ENCODE measurements around the gene CDKN2AIP. TPM values are rescaled to one million over a fixed set of nuclear protein-coding genes. Genes with fewer than 3 reads are reported as not detected.

Gene CDKN2AIP
- total and polyA plus RNA-seq, 10 of the 15 experiments (the other 5 are each of a cell fraction or from before 2014, with no cell fraction given) = 6.0 to 22.7 (median 15.9) TPM

DNA sequence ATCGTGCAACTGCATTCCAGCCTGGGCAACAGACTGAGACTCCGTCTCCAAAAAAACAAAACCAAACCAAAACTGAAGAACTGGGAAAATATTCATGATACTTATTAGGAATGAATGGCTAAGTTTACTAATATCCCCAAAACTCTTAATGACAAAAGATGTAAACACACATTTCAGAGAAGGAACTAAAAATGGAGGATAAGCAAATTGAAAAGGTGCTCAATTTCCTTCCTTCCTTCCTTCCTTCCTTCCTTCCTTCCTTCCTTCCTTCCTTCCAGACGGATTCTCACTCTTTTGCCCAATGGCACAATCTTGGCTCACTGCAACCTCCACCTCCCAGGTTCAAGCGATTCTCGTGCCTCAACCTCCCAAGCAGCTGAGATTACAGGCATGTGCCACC lies 44.4 kb upstream of the CDKN2AIP start (continued):
- TF ChIP-seq, protein P1, sequence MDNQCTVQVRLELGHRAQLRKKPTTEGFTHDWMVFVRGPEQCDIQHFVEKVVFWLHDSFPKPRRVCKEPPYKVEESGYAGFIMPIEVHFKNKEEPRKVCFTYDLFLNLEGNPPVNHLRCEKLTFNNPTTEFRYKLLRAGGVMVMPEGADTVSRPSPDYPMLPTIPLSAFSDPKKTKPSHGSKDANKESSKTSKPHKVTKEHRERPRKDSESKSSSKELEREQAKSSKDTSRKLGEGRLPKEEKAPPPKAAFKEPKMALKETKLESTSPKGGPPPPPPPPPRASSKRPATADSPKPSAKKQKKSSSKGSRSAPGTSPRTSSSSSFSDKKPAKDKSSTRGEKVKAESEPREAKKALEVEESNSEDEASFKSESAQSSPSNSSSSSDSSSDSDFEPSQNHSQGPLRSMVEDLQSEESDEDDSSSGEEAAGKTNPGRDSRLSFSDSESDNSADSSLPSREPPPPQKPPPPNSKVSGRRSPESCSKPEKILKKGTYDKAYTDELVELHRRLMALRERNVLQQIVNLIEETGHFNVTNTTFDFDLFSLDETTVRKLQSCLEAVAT (IDR thresholded peaks at IDR 0.05) = no peak
- no peak for TF ChIP-seq WRNIP1 (IDR thresholded peaks at IDR 0.05; ENCODE audit: borderline replicate concordance, low read depth, low read length)
- TF ChIP-seq, protein P2, sequence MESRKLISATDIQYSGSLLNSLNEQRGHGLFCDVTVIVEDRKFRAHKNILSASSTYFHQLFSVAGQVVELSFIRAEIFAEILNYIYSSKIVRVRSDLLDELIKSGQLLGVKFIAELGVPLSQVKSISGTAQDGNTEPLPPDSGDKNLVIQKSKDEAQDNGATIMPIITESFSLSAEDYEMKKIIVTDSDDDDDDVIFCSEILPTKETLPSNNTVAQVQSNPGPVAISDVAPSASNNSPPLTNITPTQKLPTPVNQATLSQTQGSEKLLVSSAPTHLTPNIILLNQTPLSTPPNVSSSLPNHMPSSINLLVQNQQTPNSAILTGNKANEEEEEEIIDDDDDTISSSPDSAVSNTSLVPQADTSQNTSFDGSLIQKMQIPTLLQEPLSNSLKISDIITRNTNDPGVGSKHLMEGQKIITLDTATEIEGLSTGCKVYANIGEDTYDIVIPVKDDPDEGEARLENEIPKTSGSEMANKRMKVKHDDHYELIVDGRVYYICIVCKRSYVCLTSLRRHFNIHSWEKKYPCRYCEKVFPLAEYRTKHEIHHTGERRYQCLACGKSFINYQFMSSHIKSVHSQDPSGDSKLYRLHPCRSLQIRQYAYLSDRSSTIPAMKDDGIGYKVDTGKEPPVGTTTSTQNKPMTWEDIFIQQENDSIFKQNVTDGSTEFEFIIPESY (IDR thresholded peaks at IDR 0.05) = no peak
- no peak for TF ChIP-seq BACH1 (IDR thresholded peaks at IDR 0.05; ENCODE audit: borderline replicate concordance)
- no peak for TF ChIP-seq SMC3 (IDR thresholded peaks at IDR 0.05; ENCODE audit: borderline replicate concordance, low read length)

DNA sequence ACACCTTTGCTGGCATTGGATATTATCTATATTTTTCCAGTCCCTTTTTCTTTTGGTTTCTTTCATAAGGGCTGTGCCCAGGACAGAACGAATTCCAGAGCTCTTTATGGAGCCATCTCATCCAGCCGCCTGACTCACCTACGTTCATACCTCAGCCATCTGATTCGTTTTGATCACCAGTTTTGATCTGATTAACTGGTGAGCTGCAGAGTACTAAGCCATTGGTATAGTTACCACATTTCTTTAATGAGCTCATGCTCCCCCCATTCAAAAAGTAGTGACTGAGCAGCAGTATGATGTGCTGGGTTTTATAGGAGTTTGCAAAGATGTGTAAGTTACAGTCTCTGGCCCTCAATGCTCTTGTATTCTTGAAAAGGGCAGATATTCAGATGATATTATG lies 43.0 kb upstream of the CDKN2AIP start:
- Histone ChIP-seq H3K4me2 (ENCODE audit: control insufficient read depth, insufficient read depth) (no peak overlapping the region), H3K9me3 (replicated peaks; ENCODE audit: control insufficient read depth, insufficient read depth, low read length) (no peaks in the 10 kb centered on the region), H3K4me3 (no peak overlapping the region), H2AFZ (ENCODE audit: control insufficient read depth, low read depth, low read length) (no peak overlapping the region), H4K20me1 (ENCODE audit: control insufficient read depth, insufficient read depth) (no peaks in the 10 kb centered on the region), H3K4me1 (ENCODE audit: control insufficient read depth, insufficient read depth, low read length) (no peaks in the 10 kb centered on the region), H3K27me3 (replicated peaks in 1 of 2; ENCODE audit: control insufficient read depth in 2 of 2, insufficient read depth in 2 of 2, low read length in 1 of 2) (peaks cover 0 to 3% of the 10 kb centered on the region in 2 experiments; a peak in 2 of 4 replicates), H3K36me3 (ENCODE audit: control insufficient read depth in 2 of 2, insufficient read depth in 2 of 2, low read length in 1 of 2) (no peaks in the 10 kb centered on the region), H3K9ac (ENCODE audit: control insufficient read depth, insufficient read depth, low read length) (no peak overlapping the region), H3K27ac (ENCODE audit: control insufficient read depth, insufficient read depth) (no peak overlapping the region), H3K79me2 (ENCODE audit: control insufficient read depth, insufficient read depth, low read length) (no peaks in the 10 kb centered on the region)
- ATAC-seq (no peak), FAIRE-seq (no peak), DNase-seq (ENCODE audit: low read depth, low spot score) (no peak)
- in situ Hi-C loops (cut with MboI) (loop anchor here (10.0 kb wide), 1 partner anchor 327 kb away; no protein-coding TSS in a partner anchor), intact Hi-C loops (cut with micrococcal nuclease; ENCODE audit: unreplicated experiment) (loop anchor here (10.0 kb wide), 2 partner anchors 327 to 467 kb away; no protein-coding TSS in a partner anchor)
- ChIA-PET SMC1A (ENCODE audit: uncharacterized antibody, unreplicated experiment) (interaction anchor here (1.3 kb wide), 1 partner anchor 139 kb away, joined by 3 read pairs; no protein-coding TSS in a partner anchor), RAD21 (ENCODE audit: unreplicated experiment) (no interaction called here), CTCF (interaction anchor here (0.5 to 1.1 kb wide), 3 partner anchors 9 to 138 kb away, joined by 3 to 4 read pairs (median 3); no protein-coding TSS in a partner anchor), POLR2A (no interaction called here)
- WGBS (ENCODE audit: insufficient coverage, insufficient replicate concordance, low lambda C conversion rate, missing lambda C conversion rate) = 40% methylated on average over 4 of the region's 4 CpGs
- no TSS peak for BruUV-seq (replicated peaks)
- TF ChIP-seq, protein P3, sequence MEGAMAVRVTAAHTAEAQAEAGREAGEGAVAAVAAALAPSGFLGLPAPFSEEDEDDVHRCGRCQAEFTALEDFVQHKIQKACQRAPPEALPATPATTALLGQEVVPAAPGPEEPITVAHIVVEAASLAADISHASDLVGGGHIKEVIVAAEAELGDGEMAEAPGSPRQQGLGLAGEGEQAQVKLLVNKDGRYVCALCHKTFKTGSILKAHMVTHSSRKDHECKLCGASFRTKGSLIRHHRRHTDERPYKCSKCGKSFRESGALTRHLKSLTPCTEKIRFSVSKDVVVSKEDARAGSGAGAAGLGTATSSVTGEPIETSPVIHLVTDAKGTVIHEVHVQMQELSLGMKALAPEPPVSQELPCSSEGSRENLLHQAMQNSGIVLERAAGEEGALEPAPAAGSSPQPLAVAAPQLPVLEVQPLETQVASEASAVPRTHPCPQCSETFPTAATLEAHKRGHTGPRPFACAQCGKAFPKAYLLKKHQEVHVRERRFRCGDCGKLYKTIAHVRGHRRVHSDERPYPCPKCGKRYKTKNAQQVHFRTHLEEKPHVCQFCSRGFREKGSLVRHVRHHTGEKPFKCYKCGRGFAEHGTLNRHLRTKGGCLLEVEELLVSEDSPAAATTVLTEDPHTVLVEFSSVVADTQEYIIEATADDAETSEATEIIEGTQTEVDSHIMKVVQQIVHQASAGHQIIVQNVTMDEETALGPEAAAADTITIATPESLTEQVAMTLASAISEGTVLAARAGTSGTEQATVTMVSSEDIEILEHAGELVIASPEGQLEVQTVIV (IDR thresholded peaks at IDR 0.05; ENCODE audit: borderline replicate concordance, partially characterized antibody) = no peak
- TF ChIP-seq NFYB (IDR thresholded peaks at IDR 0.05; ENCODE audit: insufficient read depth, low read depth, low read length) (no peak), FOXM1 (IDR thresholded peaks at IDR 0.05; ENCODE audit: low read depth, low read length) (no peak)
- TF ChIP-seq, protein P4, sequence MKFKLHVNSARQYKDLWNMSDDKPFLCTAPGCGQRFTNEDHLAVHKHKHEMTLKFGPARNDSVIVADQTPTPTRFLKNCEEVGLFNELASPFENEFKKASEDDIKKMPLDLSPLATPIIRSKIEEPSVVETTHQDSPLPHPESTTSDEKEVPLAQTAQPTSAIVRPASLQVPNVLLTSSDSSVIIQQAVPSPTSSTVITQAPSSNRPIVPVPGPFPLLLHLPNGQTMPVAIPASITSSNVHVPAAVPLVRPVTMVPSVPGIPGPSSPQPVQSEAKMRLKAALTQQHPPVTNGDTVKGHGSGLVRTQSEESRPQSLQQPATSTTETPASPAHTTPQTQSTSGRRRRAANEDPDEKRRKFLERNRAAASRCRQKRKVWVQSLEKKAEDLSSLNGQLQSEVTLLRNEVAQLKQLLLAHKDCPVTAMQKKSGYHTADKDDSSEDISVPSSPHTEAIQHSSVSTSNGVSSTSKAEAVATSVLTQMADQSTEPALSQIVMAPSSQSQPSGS (IDR thresholded peaks at IDR 0.05; ENCODE audit: low read length) = no peak
- TF ChIP-seq, protein P5, sequence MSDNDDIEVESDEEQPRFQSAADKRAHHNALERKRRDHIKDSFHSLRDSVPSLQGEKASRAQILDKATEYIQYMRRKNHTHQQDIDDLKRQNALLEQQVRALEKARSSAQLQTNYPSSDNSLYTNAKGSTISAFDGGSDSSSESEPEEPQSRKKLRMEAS (IDR thresholded peaks at IDR 0.05; ENCODE audit: low read depth, low read length) = no peak
- TF ChIP-seq, protein P6, sequence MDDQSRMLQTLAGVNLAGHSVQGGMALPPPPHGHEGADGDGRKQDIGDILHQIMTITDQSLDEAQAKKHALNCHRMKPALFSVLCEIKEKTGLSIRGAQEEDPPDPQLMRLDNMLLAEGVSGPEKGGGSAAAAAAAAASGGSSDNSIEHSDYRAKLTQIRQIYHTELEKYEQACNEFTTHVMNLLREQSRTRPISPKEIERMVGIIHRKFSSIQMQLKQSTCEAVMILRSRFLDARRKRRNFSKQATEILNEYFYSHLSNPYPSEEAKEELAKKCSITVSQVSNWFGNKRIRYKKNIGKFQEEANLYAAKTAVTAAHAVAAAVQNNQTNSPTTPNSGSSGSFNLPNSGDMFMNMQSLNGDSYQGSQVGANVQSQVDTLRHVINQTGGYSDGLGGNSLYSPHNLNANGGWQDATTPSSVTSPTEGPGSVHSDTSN (IDR thresholded peaks at IDR 0.05; ENCODE audit: insufficient replicate concordance, low read depth, low read length) = no peak

Measured in GM12878 (cell line).